ENCODE measurements around the gene LIX1.
"Not testable (repeated sequence)": the region's sequence is repeated elsewhere in the genome, so short reads cannot be mapped to it uniquely, and the experiment has no call there.

Gene LIX1

DNA sequence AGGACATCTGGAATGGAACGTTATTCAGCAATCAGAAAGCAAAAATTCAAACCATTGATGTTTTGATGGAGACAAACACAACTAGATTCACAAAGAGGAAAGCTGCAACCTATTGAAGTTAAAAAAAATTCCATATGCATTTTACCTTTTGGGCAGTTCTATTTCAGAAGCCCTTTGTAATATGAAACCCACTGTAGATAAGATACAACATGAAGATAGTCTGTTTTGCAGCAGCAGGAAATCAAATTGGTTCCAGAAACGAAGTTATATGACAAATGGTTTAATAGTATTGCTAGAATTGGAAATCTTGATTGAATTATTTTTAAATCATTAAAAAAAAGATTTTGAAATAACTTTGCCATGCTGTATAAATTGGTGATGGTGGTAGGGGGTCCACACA, 872 bp downstream of the LIX1 start:
- DNase-seq (ENCODE audit: low read depth in 2 of 2): no peak

DNA sequence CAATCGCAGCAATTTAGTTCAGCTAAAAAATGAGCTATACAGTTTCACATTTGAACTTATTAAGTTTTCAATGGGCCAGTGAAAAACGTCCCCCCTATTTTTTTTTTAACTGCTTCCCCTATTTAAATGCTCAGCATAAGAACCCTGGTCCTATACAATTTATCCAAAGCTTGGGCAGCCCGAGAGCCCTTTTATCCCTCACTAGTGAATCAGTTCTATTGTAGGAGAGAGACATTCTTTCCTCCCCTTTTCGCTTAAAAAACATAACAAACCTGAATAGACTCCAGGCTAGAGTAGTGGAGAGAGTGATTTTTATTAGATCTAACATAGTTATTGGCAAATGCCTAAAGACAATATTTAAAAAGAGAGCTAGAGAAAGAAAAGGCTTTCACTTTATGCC, 1.4 kb downstream of the LIX1 start:
- no peak for DNase-seq (ENCODE audit: low read depth in 2 of 2)

- not testable (repeated sequence) for DNase-seq (ENCODE audit: low read depth in 2 of 2)
These were observed 2.2 kb downstream of the LIX1 start for GRCh38 chr5:97140250-97140649.

GRCh38 chr5:97136475-97136874, 5.9 kb downstream of the LIX1 start:
- no peak for DNase-seq (ENCODE audit: low read depth in 2 of 2)

DNA sequence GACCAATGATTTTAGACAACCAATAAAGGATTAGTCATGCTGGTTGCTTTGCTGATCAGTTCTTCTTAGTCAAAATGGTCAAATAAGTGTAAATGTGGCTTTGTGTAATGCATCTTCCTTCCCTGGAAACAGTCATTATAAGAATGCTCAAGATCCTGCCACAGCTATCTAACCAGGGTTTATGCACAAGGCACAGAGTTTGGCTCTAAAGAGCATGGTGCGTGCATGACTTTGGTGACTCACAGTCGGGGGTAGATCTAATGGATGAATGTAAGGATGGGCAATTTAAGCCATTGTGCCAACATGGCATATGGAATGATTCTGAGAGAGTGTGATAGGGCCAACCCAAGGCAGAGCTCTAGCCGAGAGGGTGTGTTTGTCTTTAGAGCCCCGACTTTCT, 6.5 kb downstream of the LIX1 start:
- no peak for DNase-seq (ENCODE audit: low read depth in 2 of 2)

GRCh38 chr5:97134634-97135033, 7.8 kb downstream of the LIX1 start:
- no peak for DNase-seq (ENCODE audit: low read depth in 2 of 2)

DNA sequence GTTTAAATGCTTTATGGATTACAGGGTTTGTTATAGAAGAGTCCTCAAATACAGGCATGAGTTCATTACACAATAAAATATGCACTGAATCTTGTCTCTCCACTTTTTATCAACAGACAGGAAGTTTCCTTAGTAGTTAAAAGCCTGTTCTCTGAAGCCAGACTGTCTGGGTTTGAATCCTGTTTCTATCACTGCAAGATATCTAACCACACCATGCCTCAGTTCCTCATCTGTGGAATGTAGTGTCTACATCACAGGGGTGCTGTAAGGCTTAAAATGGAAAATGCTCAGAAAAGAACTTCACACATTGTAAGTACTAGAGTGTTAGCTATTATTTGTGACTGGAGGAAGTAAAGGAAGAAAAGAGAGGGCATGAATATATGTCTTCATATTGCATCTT, 9.3 kb downstream of the LIX1 start:
- no peak for DNase-seq (ENCODE audit: low read depth in 2 of 2)

DNA sequence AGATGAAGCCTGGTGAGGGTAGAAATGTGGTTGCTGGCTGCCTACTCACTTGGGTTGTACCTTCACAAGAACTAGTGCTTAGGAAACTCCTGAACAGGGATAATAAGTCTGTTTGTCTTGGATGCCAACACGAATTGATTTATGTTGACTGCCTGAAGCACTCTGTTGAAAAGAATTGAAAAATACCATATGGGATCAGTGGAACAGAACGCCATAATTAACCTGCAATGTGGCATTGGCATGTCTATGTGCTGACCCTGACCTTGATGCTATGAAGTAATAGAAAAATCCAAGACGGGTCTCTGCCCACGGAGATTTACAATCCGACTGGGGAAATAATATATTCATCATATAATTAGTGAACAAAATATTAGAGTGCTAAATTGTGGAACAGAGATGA, 10.5 kb downstream of the LIX1 start:
- DNase-seq (ENCODE audit: low read depth in 2 of 2): no peak

GRCh38 chr5:97131139-97131710, 11.2 kb downstream of the LIX1 start:
- no peak for DNase-seq (ENCODE audit: low read depth in 2 of 2)

DNA sequence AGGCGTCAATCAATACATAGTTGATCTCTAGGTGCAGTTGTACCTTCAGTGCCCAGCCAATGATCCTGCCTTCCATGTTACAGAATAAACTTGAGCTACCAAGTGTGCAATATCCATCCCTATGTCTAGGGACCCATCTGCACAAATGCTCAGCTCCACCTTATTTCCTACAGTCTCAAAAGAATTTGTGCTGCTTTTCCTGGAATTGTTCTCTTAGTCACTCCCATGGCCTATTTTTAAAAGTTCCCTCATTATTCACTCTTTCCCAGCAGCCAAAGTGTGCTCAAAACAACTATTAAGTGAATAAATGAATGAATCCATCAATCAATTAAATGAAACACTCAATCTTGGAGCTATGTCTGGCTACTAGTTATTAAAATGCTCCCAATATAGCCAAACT, 14.7 kb downstream of the LIX1 start:
- no peak for DNase-seq (ENCODE audit: low read depth in 2 of 2)

DNA sequence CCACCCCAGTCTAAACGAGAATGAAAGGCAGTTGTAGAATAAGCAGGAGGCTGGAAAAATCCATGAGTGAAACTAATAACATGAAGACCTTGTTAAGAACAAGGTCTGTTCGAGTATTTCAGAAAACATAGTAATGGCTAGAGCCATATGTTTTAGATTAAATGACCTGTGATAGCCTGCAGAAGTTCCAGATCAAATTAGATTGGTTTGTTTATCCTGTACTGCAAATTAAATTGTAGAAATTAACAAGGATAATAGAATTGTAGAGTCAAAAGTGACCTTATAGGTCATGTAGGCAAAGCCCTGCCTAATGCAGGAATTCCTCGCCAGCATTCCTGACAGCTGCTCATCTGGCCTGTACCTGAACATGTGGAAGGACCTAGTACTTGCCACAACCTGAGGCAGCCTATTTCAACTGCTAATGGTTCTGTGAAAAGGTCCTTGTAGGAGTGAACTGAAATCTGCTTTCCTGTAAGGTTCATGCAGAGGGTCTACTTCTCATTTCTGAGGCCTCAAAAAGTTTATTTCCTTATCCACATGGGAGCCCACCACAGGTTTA, 17.2 kb downstream of the LIX1 start:
- no peak for DNase-seq (ENCODE audit: low read depth in 2 of 2)

DNA sequence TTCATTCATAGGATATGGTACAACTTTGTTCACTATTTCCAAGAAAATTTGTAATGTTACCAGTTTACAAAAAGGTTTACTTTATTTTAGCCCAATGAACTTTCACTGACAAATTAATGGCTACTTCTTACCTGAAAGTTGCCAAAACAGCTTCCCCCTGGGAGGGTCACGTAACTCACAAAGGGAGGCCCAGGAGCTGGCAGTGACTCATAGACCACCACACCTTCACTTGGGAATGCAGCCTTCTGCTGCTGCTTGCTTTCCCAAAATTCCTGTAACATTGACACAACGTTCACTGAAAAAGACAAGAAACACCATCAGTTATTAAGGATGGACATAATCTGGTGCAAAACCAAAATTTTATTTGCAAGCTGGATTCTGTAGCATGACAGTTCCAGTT, 18.1 kb downstream of the LIX1 start:
- no peak for DNase-seq (ENCODE audit: low read depth in 2 of 2)

- no peak for DNase-seq (ENCODE audit: low read depth in 2 of 2)
These were observed 20.6 kb downstream of the LIX1 start for GRCh38 chr5:97121848-97122247.

DNA sequence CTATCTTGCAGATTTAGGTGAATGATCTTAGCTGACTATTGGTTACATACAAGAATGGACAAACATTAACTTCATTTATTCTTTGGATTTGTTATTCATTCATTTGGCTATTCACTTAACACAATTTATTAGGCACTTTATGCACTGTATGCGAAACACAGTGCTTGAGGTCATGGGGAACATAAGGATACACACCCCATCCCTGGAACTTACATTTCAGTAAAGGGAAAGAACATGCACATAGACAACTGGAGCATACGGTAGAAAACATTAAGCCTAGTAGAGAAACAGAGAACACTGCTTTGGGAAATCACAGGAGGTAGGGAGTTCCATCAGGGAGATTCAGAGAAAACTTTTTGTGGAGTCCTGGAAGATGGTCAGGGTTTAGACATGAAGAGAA, 22.2 kb downstream of the LIX1 start:
- no peak for DNase-seq (ENCODE audit: low read depth in 2 of 2)

GRCh38 chr5:97119007-97119390, 23.4 kb downstream of the LIX1 start:
- no peak for DNase-seq (ENCODE audit: low read depth in 2 of 2)

DNA sequence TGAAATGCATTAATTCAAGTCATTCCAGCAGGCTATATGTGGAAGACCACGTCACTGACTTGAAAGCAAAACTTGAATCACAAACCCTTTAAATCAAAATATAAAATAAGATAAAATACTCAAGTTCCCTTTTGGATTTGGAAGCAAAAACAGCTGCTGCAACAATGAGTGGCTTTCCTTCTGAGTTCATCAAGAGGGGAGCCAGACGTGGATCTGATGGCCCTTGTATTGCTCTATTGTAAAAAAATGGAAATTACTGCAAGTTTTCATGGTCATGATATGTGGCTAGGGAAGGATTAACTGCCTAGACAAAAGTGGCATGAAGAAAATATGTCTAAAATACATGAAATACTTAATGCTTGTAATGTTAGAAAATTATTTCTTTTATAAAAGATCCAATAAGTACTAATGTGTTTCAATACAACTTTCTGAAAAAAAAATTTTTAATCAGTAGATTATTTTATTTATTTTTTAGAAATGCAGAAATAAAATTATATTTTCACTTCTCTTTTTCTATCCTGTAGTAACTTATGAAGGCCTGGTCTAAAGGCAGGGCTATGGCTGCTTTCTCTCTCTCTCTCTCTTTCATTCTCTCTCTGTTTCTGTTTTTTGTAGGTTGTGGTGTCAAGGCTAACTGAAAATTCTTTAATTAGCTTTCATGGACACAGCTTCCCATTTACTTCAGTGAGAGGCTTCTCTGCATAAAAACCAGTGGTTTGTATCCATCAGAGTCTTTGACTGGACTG, 24.0 kb downstream of the LIX1 start:
- DNase-seq (ENCODE audit: low read depth in 2 of 2): no peak

GRCh38 chr5:97115932-97116331, 26.5 kb downstream of the LIX1 start:
- DNase-seq (ENCODE audit: low read depth in 2 of 2): no peak

GRCh38 chr5:97112230-97112629, 30.2 kb downstream of the LIX1 start:
- no peak for DNase-seq (ENCODE audit: low read depth in 2 of 2)

DNA sequence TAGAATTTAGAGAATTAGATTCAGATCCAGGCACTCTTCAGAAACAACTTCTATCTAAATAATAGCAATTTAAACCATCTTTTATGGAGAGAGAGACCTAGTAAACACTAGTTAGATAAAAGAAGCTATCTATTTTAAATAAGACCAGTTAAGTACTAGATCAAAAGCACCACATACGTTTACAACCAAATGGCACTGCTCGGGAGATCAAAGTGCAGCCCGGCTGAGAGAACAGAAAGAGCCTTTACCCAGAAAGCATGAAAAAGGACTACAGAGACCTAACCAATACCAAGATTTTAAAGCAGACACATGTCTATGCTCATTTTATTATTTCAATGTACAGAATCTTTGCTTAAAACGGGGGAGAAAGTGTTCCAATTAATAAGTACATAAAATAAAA, 30.8 kb downstream of the LIX1 start:
- DNase-seq (ENCODE audit: low read depth in 2 of 2): no peak

GRCh38 chr5:97111004-97111403, 31.4 kb downstream of the LIX1 start:
- DNase-seq (ENCODE audit: low read depth in 2 of 2): no peak

- no peak for DNase-seq (ENCODE audit: low read depth in 2 of 2)
These were observed 35.1 kb downstream of the LIX1 start for GRCh38 chr5:97107318-97107717.

DNA sequence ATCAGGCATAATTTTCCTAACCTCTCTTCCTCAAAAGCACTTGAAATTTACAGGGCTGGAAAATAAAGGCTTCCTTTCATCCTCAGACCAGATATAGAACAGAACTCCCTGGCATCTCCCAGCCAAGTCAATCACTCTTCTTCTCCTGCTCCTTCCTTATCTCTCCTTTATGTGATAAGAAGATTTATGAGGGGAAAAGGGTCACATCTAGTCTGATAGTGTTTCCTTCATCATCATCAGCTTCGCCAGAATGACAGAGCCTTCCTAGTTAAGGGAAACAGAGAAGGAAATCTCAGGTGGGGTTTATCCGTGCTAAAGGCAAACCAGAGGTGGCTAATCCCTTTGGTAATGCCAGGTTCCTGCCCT, 36.2 kb downstream of the LIX1 start:
- DNase-seq (ENCODE audit: low read depth in 2 of 2): no peak

- no peak for DNase-seq (ENCODE audit: low read depth in 2 of 2)
These were observed 36.8 kb downstream of the LIX1 start for GRCh38 chr5:97105501-97106215.
